Endothelial cell of umbilical vein (primary cell): ENCODE results near the gene TIMM10B.

ENCODE experiments used
- CTCF ChIP-seq, 2 donors: IDR thresholded peaks; 1 replicate in 1 of 2; 2 replicates in 1 of 2; pipeline ENCODE4 v1.5.1; 2011; ENCODE audit warnings: low read length in 2 of 2, mild to moderate bottlenecking in 2 of 2, moderate library complexity in 2 of 2, control low read depth in 1 of 2, inconsistent platforms in 1 of 2, low read depth in 1 of 2; ENCODE audit not compliant: insufficient read depth in 1 of 2; ENCODE audit errors: extremely low read depth in 1 of 2
- FOS ChIP-seq: IDR thresholded peaks from 2 replicates; pipeline ENCODE4 v1.6.1; 2011; ENCODE audit warnings: mild to moderate bottlenecking, low read length, moderate library complexity, borderline replicate concordance; ENCODE audit not compliant: insufficient read depth
- JUN ChIP-seq: IDR thresholded peaks from 2 replicates; pipeline ENCODE4 v1.6.1; 2011; ENCODE audit warnings: borderline replicate concordance, low read depth; ENCODE audit not compliant: insufficient read length, insufficient read depth
- MAX ChIP-seq: IDR thresholded peaks from 2 replicates; pipeline ENCODE4 v1.6.1; 2011; ENCODE audit not compliant: insufficient read depth, insufficient read length
- MYC ChIP-seq: IDR thresholded peaks from one replicate; pipeline ENCODE4 v1.6.1; 2011; ENCODE audit warnings: mild to moderate bottlenecking, low read depth, low read length
- POLR2A ChIP-seq: IDR thresholded peaks from 2 replicates; pipeline ENCODE4 v1.6.1; 2012; ENCODE audit warnings: low read depth, mild to moderate bottlenecking, control low read depth, low read length
- POLR2AphosphoS5 ChIP-seq: IDR thresholded peaks from 2 replicates; pipeline ENCODE4 v1.6.1; 2012; ENCODE audit warnings: low read depth, mild to moderate bottlenecking, control low read depth, low read length, moderate library complexity; ENCODE audit not compliant: insufficient read depth

DNA sequence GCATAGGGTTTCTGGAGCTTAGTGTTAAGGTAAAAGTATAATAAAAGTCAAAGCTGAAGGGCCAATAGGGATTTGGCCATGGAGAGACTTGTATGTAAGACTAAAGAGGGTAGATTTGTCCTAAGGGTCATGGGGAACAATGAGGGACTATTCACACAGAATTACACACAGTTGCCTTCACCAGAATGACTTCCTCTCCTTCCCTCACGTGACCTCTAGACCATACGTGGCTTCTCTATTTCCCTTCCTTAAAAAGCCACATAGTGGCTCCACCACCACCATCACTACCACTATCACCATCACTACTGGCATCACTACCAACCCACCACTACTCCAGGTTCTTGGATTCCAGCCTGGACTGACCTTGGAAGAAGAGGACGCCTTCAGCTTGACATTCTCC lies 43.3 kb upstream of the TIMM10B start:
- TF ChIP-seq CTCF (IDR thresholded peaks at IDR 0.05; ENCODE audit: extremely low read depth in 1 of 2, insufficient read depth in 1 of 2, low read depth in 1 of 2, low read length in 2 of 2) (no peak), JUN (no peak), POLR2A (no peak), POLR2AphosphoS5 (no peak), MAX (no peak), MYC (no peak), FOS (no peak)
